Gastrocnemius medialis (tissue), 4 donors: ENCODE measurements around the gene RSPO3. TPM values are rescaled to one million over a fixed set of nuclear protein-coding genes. Genes with fewer than 3 reads are reported as not detected.
"Not testable (repeated sequence)": the region's sequence is repeated elsewhere in the genome, so short reads cannot be mapped to it uniquely, and the experiment has no call there.

ENCODE experiments used
- ATAC-seq, 2 donors: fragments of 150-250 bp; one replicate each; pipeline ENCODE4 v1.9.1; 2016
- DNase-seq, 2 donors: peaks; one replicate each; pipeline ENCODE4 v3.0.0-alpha.2; 2019
- H3K27ac ChIP-seq, 4 donors: fragments of 200-600 bp; sonication (generic); 1 replicate in 1 of 4; 2 replicates in 3 of 4; pipeline ENCODE4 v1.5.1; 2016 to 2018; ENCODE audit warnings: mild to moderate bottlenecking in 2 of 4, moderate library complexity in 1 of 4
- H3K27me3 ChIP-seq, 3 donors: fragments of 200-600 bp; sonication (generic) in 2 of 3; 1 replicate in 1 of 3; 2 replicates in 2 of 3; pipeline versions ENCODE4 v1.5.1 to v1.6.0; 2016 to 2019; ENCODE audit warnings: mild to moderate bottlenecking in 1 of 3, moderate library complexity in 1 of 3
- H3K36me3 ChIP-seq, 2 donors: fragments of 200-600 bp; sonication (generic) in 1 of 2; one replicate each; pipeline ENCODE4 v1.5.1; 2017 to 2018
- H3K4me1 ChIP-seq, 2 donors: fragments of 200-600 bp; sonication (generic) in 1 of 2; one replicate each; pipeline ENCODE4 v1.5.1; 2016 to 2017; ENCODE audit warnings: mild to moderate bottlenecking in 2 of 2
- H3K4me3 ChIP-seq, 4 donors: fragments of 200-600 bp; sonication (generic) in 3 of 4; 1 replicate in 1 of 4; 2 replicates in 3 of 4; pipeline ENCODE4 v1.5.1; 2016 to 2019; ENCODE audit warnings: mild to moderate bottlenecking in 2 of 4
- H3K9me3 ChIP-seq, 3 donors: fragments of 200-600 bp; sonication (generic) in 2 of 3; 1 replicate in 1 of 3; 2 replicates in 2 of 3; pipeline ENCODE4 v1.5.1; 2016 to 2019
- CTCF ChIP-seq, 5 experiments: fragments of 450-650 bp in 3 of 5; fragments of 200-600 bp in 2 of 5; sonication (generic) in 2 of 5; IDR thresholded peaks in 4 of 5; conservative IDR thresholded peaks in 1 of 5; 1 replicate in 4 of 5; 2 replicates in 1 of 5; pipeline ENCODE4 v1.5.1; 2016 to 2019; ENCODE audit warnings: antibody characterized with exemption in 5 of 5, mild to moderate bottlenecking in 3 of 5, moderate library complexity in 3 of 5
- POLR2A ChIP-seq, 2 donors: fragments of 450-650 bp; IDR thresholded peaks; one replicate each; pipeline ENCODE4 v1.6.1; 2017; ENCODE audit warnings: antibody characterized with exemption in 2 of 2, mild to moderate bottlenecking in 2 of 2, moderate library complexity in 2 of 2
- in situ Hi-C, 4 donors: fragments of 200-750 bp; cut with MboI; loops; one replicate each; pipeline versions ENCODE4 v1.15.0 to v1.8.0; 2017; ENCODE audit warnings: low sequenced_read_pairs in 4 of 4
- intact Hi-C: fragments of 100-400 bp; cut with DNase I; formaldehyde crosslinking; loops from one replicate; pipeline ENCODE4 v1.15.1; 2023; ENCODE audit warnings: low total_unique reads
- total RNA-seq, 4 donors: library from RNA; depleted of rRNA; stranded (reverse); fragments of >200 nt; gene quantifications; one replicate each; pipeline versions ENCODE4 v1.1.0 to v1.2.3, GENCODE V29; 2016

The RSPO3 gene
- total RNA-seq, 4 donors from 2014 or later = 4.8 to 30.5 (median 7.2) TPM

GRCh38 chr6:127094791-127095190 is 23.7 kb upstream of the RSPO3 start:
- H3K27ac ChIP-seq = no peak overlapping the region
- H3K4me3 ChIP-seq = no peak overlapping the region
- no peaks in the 10 kb centered on the region for H3K4me1 ChIP-seq
- no peaks in the 10 kb centered on the region for H3K36me3 ChIP-seq
- TF ChIP-seq POLR2A (IDR thresholded peaks at IDR 0.05) (no peak), CTCF (IDR thresholded peaks at IDR 0.05 in 4 of 5, conservative IDR thresholded peaks at IDR 0.05 in 1 of 5) (no peak)
- H3K9me3 ChIP-seq = no peaks in the 10 kb centered on the region
- ATAC-seq (no peak), DNase-seq (no peak)
- H3K27me3 ChIP-seq = no peaks in the 10 kb centered on the region
- intact Hi-C loops (no loop called here), in situ Hi-C loops (no loop called here)

- ATAC-seq (no peak), DNase-seq (no peak)
- no peaks in the 10 kb centered on the region for H3K9me3 ChIP-seq
- H3K4me3 ChIP-seq = no peak overlapping the region
- intact Hi-C loops (no loop called here), in situ Hi-C loops (no loop called here)
- H3K27ac ChIP-seq = no peak overlapping the region
- no peaks in the 10 kb centered on the region for H3K4me1 ChIP-seq
- H3K27me3 ChIP-seq = no peaks in the 10 kb centered on the region
- no peaks in the 10 kb centered on the region for H3K36me3 ChIP-seq
- TF ChIP-seq POLR2A (IDR thresholded peaks at IDR 0.05) (no peak), CTCF (IDR thresholded peaks at IDR 0.05 in 4 of 5, conservative IDR thresholded peaks at IDR 0.05 in 1 of 5) (no peak)
Measured at GRCh38 chr6:127096167-127096566, 22.3 kb upstream of the RSPO3 start.

- DNase-seq, ATAC-seq, in situ Hi-C loops, H3K4me1 ChIP-seq, H3K27me3 ChIP-seq, H3K4me3 ChIP-seq, H3K36me3 ChIP-seq, H3K9me3 ChIP-seq, H3K27ac ChIP-seq, intact Hi-C loops: not testable (repeated sequence)
Measured at GRCh38 chr6:127097442-127097841, 21.0 kb upstream of the RSPO3 start.

- peak in 1 of 2 donors; percentile 48 for ATAC-seq
- Histone ChIP-seq H3K27ac (no peak overlapping the region), H3K27me3 (no peaks in the 10 kb centered on the region), H3K4me1 (no peaks in the 10 kb centered on the region), H3K4me3 (no peak overlapping the region), H3K36me3 (no peaks in the 10 kb centered on the region), H3K9me3 (no peaks in the 10 kb centered on the region)
- in situ Hi-C loops (loop anchor here in 2 of 4 donors (25.0 kb wide), 1 partner anchor 288 kb away; no protein-coding TSS in a partner anchor), intact Hi-C loops (no loop called here)
- TF ChIP-seq POLR2A (IDR thresholded peaks at IDR 0.05) (no peak), CTCF (IDR thresholded peaks at IDR 0.05 in 4 of 5, conservative IDR thresholded peaks at IDR 0.05 in 1 of 5) (peak in 2 of 5 experiments; percentile 15 to 23)
- no peak for DNase-seq
Measured at GRCh38 chr6:127100510-127101140, 17.8 kb upstream of the RSPO3 start.

- in situ Hi-C loops = loop anchor here in 2 of 4 donors (25.0 kb wide), 1 partner anchor 290 kb away; no protein-coding TSS in a partner anchor
- peak in 1 of 2 donors; percentile 6 for DNase-seq
- intact Hi-C loops = no loop called here
- H3K4me3 ChIP-seq = no peak overlapping the region
- no peaks in the 10 kb centered on the region for H3K9me3 ChIP-seq
- ATAC-seq = peak; percentile 80 to 96
- H3K27ac ChIP-seq = peak overlapping the region in 2 of 4 donors; percentile 19 to 42
- no peak for TF ChIP-seq POLR2A (IDR thresholded peaks at IDR 0.05)
- TF ChIP-seq CTCF (IDR thresholded peaks at IDR 0.05 in 4 of 5, conservative IDR thresholded peaks at IDR 0.05 in 1 of 5) = no peak
- H3K36me3 ChIP-seq = no peaks in the 10 kb centered on the region
- H3K27me3 ChIP-seq = no peaks in the 10 kb centered on the region
- H3K4me1 ChIP-seq = no peaks in the 10 kb centered on the region
Measured at GRCh38 chr6:127102299-127102698, 16.2 kb upstream of the RSPO3 start.
